ENCODE measurements around the gene FLOT2. TPM values are rescaled to one million over a fixed set of nuclear protein-coding genes. Genes with fewer than 3 reads are reported as not detected.

The FLOT2 gene
- total and polyA plus RNA-seq, 3 donors from 2014 or later, result 20.9 to 33.2 (median 31.3) TPM

DNA sequence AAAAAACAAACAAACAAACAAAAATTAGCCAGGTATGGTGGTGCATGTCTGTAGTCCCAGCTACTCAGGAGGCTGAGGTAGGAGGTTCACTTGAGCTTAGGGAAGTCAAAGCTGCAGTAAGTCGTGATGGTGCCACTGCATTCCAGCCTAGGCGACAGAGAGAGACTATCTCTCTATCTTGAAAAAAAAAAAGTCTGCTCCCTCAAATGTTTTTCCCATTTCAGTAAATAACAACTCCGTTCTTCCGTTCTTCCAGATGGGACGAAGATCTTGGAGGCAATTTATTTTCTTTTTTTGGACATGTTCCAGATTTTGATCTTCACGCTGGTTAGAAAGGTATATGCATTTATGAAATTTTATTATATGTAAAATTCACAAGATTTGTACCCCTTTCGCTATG lies 23.7 kb downstream of the FLOT2 start:
- no peaks in the 10 kb centered on the region for H3K36me3 ChIP-seq (ENCODE audit: low read depth, missing control alignments)
- WGBS, 2 donors, result 94 to 95% methylated on average over 7 of the region's 7 CpGs
- H3K27ac ChIP-seq, result no peak overlapping the region
- H3K9me3 ChIP-seq, result no peaks in the 10 kb centered on the region
- H3K4me3 ChIP-seq, result no peak overlapping the region
- no peak for TF ChIP-seq POLR2A (IDR thresholded peaks at IDR 0.05)
- TF ChIP-seq, protein P1, sequence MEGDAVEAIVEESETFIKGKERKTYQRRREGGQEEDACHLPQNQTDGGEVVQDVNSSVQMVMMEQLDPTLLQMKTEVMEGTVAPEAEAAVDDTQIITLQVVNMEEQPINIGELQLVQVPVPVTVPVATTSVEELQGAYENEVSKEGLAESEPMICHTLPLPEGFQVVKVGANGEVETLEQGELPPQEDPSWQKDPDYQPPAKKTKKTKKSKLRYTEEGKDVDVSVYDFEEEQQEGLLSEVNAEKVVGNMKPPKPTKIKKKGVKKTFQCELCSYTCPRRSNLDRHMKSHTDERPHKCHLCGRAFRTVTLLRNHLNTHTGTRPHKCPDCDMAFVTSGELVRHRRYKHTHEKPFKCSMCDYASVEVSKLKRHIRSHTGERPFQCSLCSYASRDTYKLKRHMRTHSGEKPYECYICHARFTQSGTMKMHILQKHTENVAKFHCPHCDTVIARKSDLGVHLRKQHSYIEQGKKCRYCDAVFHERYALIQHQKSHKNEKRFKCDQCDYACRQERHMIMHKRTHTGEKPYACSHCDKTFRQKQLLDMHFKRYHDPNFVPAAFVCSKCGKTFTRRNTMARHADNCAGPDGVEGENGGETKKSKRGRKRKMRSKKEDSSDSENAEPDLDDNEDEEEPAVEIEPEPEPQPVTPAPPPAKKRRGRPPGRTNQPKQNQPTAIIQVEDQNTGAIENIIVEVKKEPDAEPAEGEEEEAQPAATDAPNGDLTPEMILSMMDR (IDR thresholded peaks at IDR 0.05), result no peak
- intact Hi-C loops (cut with DNase I; ENCODE audit: low total_unique reads), result no loop called here
- DNase-seq, result no peak
- H3K4me1 ChIP-seq, result no peaks in the 10 kb centered on the region
- no peaks in the 10 kb centered on the region for H3K27me3 ChIP-seq

DNA sequence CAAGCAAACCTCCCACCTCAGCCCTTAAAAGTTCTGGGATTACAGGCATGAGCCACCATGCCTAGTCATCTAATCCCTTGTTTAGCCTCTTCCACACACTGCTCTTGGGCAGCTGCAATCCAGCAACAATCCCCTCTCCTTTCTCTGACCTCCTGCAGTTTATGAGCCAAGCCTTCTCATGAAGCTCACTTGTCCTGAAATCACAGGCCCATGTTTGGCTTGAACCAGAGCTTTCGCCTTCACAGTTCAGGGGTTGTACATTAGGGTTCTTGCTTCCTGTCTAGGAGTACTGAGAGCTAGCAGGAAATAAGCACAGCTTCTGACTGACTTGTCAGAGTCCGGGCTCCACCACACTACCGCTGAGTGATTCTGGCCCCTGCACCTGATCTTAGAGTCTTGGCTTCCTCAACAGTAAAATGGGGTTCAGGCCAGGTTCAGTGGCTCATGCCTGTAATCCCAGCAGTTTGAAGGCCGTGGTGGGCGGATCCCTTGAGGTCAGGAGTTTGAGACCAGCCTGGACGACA lies 26.4 kb downstream of the FLOT2 start:
- WGBS, 2 donors, result 83 to 86% methylated on average over 2 to 6 of the region's 6 CpGs
- no peaks in the 10 kb centered on the region for H3K27me3 ChIP-seq
- H3K9me3 ChIP-seq, result no peaks in the 10 kb centered on the region
- no peaks in the 10 kb centered on the region for H3K36me3 ChIP-seq (ENCODE audit: low read depth, missing control alignments)
- intact Hi-C loops (cut with DNase I; ENCODE audit: low total_unique reads), result no loop called here
- H3K4me1 ChIP-seq, result no peaks in the 10 kb centered on the region
- DNase-seq, result no peak
- TF ChIP-seq, protein P1 (IDR thresholded peaks at IDR 0.05), result no peak
- TF ChIP-seq POLR2A (IDR thresholded peaks at IDR 0.05), result no peak
- H3K27ac ChIP-seq, result no peak overlapping the region
- no peak overlapping the region for H3K4me3 ChIP-seq

DNA sequence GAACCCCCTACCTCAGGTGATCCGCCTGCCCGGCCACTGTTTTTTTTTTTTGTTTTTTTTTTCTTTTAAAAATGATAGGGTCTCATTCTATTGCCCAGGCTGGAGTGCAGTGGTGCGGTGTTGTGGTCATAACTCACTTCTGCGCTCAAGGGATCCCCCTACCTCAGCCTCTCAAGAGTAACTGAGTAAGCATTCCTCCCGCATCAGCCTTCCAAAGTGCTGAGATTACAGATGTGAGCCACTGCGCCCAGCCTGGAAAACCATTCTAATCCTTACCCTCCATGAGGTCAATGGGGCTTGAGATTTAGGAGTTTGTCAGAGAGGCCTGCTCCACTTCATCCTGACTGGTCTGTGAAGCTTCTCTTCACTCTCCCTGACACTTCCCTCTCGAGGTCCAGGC lies 30.3 kb downstream of the FLOT2 start:
- TF ChIP-seq POLR2A (IDR thresholded peaks at IDR 0.05), result no peak
- TF ChIP-seq, protein P1 (IDR thresholded peaks at IDR 0.05), result no peak
- no peak for DNase-seq
- 84 to 87% methylated on average over 7 of the region's 7 CpGs for WGBS, 2 donors
- Histone ChIP-seq H3K9me3 (no peaks in the 10 kb centered on the region), H3K36me3 (ENCODE audit: low read depth, missing control alignments) (no peaks in the 10 kb centered on the region), H3K4me1 (no peaks in the 10 kb centered on the region), H3K4me3 (no peak overlapping the region), H3K27ac (no peak overlapping the region), H3K27me3 (no peaks in the 10 kb centered on the region)
- intact Hi-C loops (cut with DNase I; ENCODE audit: low total_unique reads), result no loop called here

DNA sequence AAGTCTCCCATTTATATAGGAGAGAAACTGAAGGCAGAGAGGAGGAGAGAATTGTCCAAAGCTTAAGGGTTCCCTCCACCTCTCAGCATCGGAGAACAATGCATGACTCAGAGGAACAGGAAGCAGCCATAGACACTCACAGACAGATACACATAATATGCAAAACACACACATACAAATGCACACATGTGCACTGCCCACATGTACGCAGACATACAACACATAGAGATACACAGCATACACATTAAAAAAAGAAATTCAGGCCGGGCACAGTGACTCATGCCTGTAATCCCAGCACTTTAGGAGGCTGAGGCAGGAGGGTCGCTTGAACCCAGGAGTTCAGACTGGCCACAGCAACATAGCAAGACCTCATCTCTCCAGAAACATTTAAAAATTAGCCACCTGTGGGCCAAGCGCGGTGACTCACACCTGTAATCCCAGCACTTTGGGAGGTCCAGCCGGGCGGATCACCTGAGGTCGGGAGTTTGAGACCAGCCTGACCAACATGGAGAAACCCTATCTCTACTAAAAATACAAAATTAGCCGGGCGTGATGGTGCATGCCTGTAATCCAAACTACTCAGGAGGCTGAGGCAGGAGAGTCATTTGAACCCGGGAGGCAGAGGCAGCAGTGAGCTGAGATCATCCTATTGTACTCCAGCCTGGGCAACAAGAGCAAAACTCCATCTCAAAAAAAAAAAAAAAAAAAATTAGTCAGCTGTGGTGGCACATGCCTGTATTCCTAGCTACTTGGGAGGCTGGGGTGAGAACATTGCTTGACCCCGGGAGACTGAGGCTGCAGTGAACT lies 31.4 kb downstream of the FLOT2 start:
- no peaks in the 10 kb centered on the region for H3K36me3 ChIP-seq (ENCODE audit: low read depth, missing control alignments)
- no peaks in the 10 kb centered on the region for H3K4me1 ChIP-seq
- no peak overlapping the region for H3K27ac ChIP-seq
- no peak overlapping the region for H3K4me3 ChIP-seq
- DNase-seq, result no peak
- WGBS, 2 donors, result 90 to 91% methylated on average over 13 of the region's 13 CpGs
- no peaks in the 10 kb centered on the region for H3K27me3 ChIP-seq
- H3K9me3 ChIP-seq, result no peaks in the 10 kb centered on the region
- intact Hi-C loops (cut with DNase I; ENCODE audit: low total_unique reads), result no loop called here
- no peak for TF ChIP-seq POLR2A (IDR thresholded peaks at IDR 0.05)
- TF ChIP-seq, protein P1 (IDR thresholded peaks at IDR 0.05), result no peak
